Mucosa of descending colon (tissue), 3 donors: ENCODE data around the gene SLC1A7. TPM values are rescaled to one million over a fixed set of nuclear protein-coding genes. Genes with fewer than 3 reads are reported as not detected.

Experiments used
- ATAC-seq: fragments of 200-7000 bp; cut with Tn5 transposase; one replicate; pipeline ENCODE4 v1.9.1; 2020; ENCODE audit warnings: mild to moderate bottlenecking, moderate library complexity
- DNase-seq, 3 donors: peaks; one replicate each; pipeline ENCODE4 v3.0.0-alpha.2; 2020
- H3K36me3 ChIP-seq: fragments of 200-600 bp; one replicate; pipeline ENCODE4 v1.8.0; 2021; ENCODE audit warnings: low read depth, mild to moderate bottlenecking
- H3K4me1 ChIP-seq: fragments of 200-600 bp; one replicate; pipeline ENCODE4 v1.8.0; 2021; ENCODE audit warnings: low read depth, mild to moderate bottlenecking
- H3K4me3 ChIP-seq: fragments of 200-600 bp; one replicate; pipeline ENCODE4 v1.8.0; 2021; ENCODE audit warnings: mild to moderate bottlenecking
- H3K9me3 ChIP-seq: fragments of 200-600 bp; one replicate; pipeline ENCODE4 v1.8.0; 2021; ENCODE audit warnings: mild to moderate bottlenecking
- intact Hi-C, 2 donors: fragments of 100-400 bp; cut with DNase I in 1 of 2; cut with micrococcal nuclease in 1 of 2; formaldehyde crosslinking; loops; one replicate each; pipeline versions ENCODE4 v1.11.0 to v1.11.1; 2022; cut with DNase I, micrococcal nuclease
- total RNA-seq, 3 donors: library from RNA; stranded (reverse); fragmentation: NEBNext Ultra II Directional in 2 of 3; extraction: Animal tissue kit (Norgen Biotek cat#: 25700) in 2 of 3; gene quantifications; one replicate each; pipeline versions ENCODE4 v1.2.1 to v1.2.4, GENCODE V29; 2021 to 2023
- TF ChIP-seq, protein P1 (sequence below): fragments of 200-600 bp; IDR thresholded peaks from one replicate; pipeline ENCODE4 v1.8.0; 2022; ENCODE audit warnings: antibody characterized with exemption, mild to moderate bottlenecking
- donor health status: DM: no; HTN: no; CAD: no; lungs with moderate emphysema.
- donor health status: DM: no; HTN: no; CAD: no.
- donor health status: DM: no; HTN: yes; CAD: no.

SLC1A7 gene
- total RNA-seq, 3 donors from 2014 or later = 0.72 to 0.98 (median 0.93) TPM

- ATAC-seq = no peak
- no peaks in the 10 kb centered on the region for H3K4me1 ChIP-seq
- intact Hi-C loops = no loop called here
These were observed 1.8 kb upstream of the SLC1A7 start for GRCh38 chr1:53144201-53144600.

DNA sequence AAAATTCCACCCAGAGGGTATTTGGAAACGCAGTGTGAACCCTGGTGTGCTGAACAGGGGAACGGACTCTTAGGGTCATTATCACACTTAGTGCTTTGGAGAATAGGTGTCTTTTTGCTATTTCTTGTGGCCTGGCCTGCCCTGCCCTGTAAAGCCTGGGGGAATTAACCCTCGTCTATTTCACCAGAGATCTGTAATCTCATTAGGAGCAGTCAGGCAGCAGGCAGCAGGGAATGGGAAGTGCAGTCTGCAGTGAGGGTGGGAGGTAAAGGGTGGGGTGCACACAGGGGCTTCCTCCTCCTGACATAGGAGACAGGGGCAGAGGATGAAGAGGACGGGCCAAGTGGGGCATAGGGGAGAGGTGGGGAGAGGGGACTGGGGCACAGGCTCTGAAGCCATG lies 1.1 kb upstream of the SLC1A7 start:
- no peak for DNase-seq
- no peaks in the 10 kb centered on the region for H3K9me3 ChIP-seq
- intact Hi-C loops = no loop called here
- no peak overlapping the region for H3K4me3 ChIP-seq
- H3K4me1 ChIP-seq = no peaks in the 10 kb centered on the region
- TF ChIP-seq, protein P1, sequence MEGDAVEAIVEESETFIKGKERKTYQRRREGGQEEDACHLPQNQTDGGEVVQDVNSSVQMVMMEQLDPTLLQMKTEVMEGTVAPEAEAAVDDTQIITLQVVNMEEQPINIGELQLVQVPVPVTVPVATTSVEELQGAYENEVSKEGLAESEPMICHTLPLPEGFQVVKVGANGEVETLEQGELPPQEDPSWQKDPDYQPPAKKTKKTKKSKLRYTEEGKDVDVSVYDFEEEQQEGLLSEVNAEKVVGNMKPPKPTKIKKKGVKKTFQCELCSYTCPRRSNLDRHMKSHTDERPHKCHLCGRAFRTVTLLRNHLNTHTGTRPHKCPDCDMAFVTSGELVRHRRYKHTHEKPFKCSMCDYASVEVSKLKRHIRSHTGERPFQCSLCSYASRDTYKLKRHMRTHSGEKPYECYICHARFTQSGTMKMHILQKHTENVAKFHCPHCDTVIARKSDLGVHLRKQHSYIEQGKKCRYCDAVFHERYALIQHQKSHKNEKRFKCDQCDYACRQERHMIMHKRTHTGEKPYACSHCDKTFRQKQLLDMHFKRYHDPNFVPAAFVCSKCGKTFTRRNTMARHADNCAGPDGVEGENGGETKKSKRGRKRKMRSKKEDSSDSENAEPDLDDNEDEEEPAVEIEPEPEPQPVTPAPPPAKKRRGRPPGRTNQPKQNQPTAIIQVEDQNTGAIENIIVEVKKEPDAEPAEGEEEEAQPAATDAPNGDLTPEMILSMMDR = no peak
- H3K36me3 ChIP-seq = no peaks in the 10 kb centered on the region
- ATAC-seq = no peak

More at GRCh38 chr1:53144201-53144600, 1.8 kb upstream of the SLC1A7 start:
- TF ChIP-seq, protein P1 = no peak
- Histone ChIP-seq H3K36me3 (no peaks in the 10 kb centered on the region), H3K4me3 (no peak overlapping the region), H3K9me3 (no peaks in the 10 kb centered on the region)
- DNase-seq = no peak

- Histone ChIP-seq H3K9me3 (peaks cover 7% of the 10 kb centered on the region), H3K4me1 (no peaks in the 10 kb centered on the region), H3K36me3 (no peaks in the 10 kb centered on the region), H3K4me3 (no peak overlapping the region)
- DNase-seq (no peak), ATAC-seq (no peak)
- TF ChIP-seq, protein P1 = no peak
- intact Hi-C loops = no loop called here
These were observed 867 bp downstream of the SLC1A7 start for GRCh38 chr1:53141487-53142055.

DNA sequence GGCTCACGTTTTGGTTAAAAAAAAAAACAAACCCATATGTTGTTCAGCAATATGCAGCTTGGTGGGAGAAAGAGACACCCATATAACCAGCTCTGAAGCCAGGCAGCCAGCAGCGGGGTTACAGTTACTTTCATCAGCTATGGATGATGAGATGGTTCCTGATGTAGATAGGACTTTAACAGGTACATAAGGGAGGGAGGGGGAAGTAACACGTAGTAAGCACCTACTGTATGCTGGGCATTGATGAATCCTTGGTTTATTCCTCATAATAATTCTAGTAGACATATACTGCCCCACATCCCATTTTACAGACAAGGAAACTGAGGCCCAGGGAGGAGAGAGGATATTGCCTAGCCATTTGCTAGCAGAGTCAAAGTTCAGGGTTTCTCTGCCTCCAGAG lies 2.0 kb downstream of the SLC1A7 start:
- intact Hi-C loops = no loop called here
- Histone ChIP-seq H3K4me3 (no peak overlapping the region), H3K9me3 (peaks cover 7% of the 10 kb centered on the region), H3K36me3 (no peaks in the 10 kb centered on the region), H3K4me1 (peaks cover 6% of the 10 kb centered on the region)
- ATAC-seq (no peak), DNase-seq (no peak)
- TF ChIP-seq, protein P1 = no peak

DNA sequence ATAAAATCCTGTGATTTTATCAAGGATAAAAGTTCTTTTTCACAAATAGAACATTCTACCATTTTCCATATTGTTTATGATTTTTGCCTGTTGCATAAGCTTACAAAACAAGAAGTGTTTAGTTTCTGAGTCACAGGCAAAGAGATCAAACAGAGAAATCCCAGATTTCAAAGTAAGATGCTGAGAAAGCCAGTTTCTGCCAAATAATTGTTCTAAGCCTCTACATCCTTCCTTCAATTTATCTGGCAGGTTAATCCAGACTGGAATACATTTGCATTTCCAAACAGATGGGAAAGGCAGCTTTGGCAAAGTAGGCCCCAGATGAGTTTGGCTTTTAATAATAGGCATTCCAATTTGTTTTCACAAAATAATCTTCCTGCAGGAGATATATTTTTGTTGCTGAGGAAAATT lies 2.5 kb downstream of the SLC1A7 start:
- Histone ChIP-seq H3K36me3 (no peaks in the 10 kb centered on the region), H3K4me1 (peaks cover 11% of the 10 kb centered on the region), H3K4me3 (no peak overlapping the region), H3K9me3 (peaks cover 7% of the 10 kb centered on the region)
- ATAC-seq (no peak), DNase-seq (no peak)
- intact Hi-C loops = no loop called here
- TF ChIP-seq, protein P1 = no peak
